Measurements from ENCODE around the gene IL6R. TPM values are rescaled to one million over a fixed set of nuclear protein-coding genes. Genes with fewer than 3 reads are reported as not detected.
"Not testable (repeated sequence)": the region's sequence is repeated elsewhere in the genome, so short reads cannot be mapped to it uniquely, and the experiment has no call there.

The IL6R gene
- total RNA-seq, 2 experiments from 2014 or later: 2.2 to 2.5 TPM

- Mint-ChIP-seq H3K36me3 (ENCODE audit: low read depth) (no peaks in the 10 kb centered on the region), H3K4me1 (ENCODE audit: low read depth) (peaks cover 8% of the 10 kb centered on the region), H3K4me3 (no peak overlapping the region), H3K27ac (no peak overlapping the region), H3K27me3 (no peaks in the 10 kb centered on the region), H3K9me3 (no peaks in the 10 kb centered on the region)
- TF ChIP-seq CTCF (IDR thresholded peaks at IDR 0.05): no peak
- no peak for DNase-seq
- ATAC-seq: no peak
- ChIA-PET POLR2A (no interaction called here), CTCF (no interaction called here)
- intact Hi-C loops (cut with micrococcal nuclease): no loop called here
Observed at GRCh38 chr1:154371436-154371835, 33.7 kb upstream of the IL6R start.

GRCh38 chr1:154373777-154374357, 31.3 kb upstream of the IL6R start:
- intact Hi-C loops (cut with micrococcal nuclease); H3K9me3 Mint-ChIP-seq; H3K36me3 Mint-ChIP-seq (ENCODE audit: low read depth); H3K4me3 Mint-ChIP-seq; POLR2A ChIA-PET; H3K27ac Mint-ChIP-seq; H3K4me1 Mint-ChIP-seq (ENCODE audit: low read depth); H3K27me3 Mint-ChIP-seq: not testable (repeated sequence)
- ATAC-seq (peak; percentile 34), DNase-seq (peak; percentile 50)
- CTCF ChIA-PET: interaction anchor here (1.1 kb wide), 1 partner anchor 39 kb away, joined by 3 read pairs; no protein-coding TSS in a partner anchor

- no peak for ATAC-seq
- no peak for DNase-seq
- Mint-ChIP-seq H3K27ac (no peak overlapping the region), H3K27me3 (no peaks in the 10 kb centered on the region), H3K36me3 (ENCODE audit: low read depth) (no peaks in the 10 kb centered on the region), H3K4me3 (no peak overlapping the region), H3K9me3 (no peaks in the 10 kb centered on the region), H3K4me1 (ENCODE audit: low read depth) (peaks cover 7% of the 10 kb centered on the region)
- POLR2A ChIA-PET: no interaction called here
- CTCF ChIA-PET: no interaction called here
- TF ChIP-seq CTCF (IDR thresholded peaks at IDR 0.05): no peak
- intact Hi-C loops (cut with micrococcal nuclease): no loop called here
Observed at GRCh38 chr1:154379301-154379700, 25.8 kb upstream of the IL6R start.

GRCh38 chr1:154384650-154385489, 20.3 kb upstream of the IL6R start:
- ChIA-PET POLR2A (interaction anchor here (1.0 to 1.5 kb wide), 2 partner anchors 19 to 54 kb away, joined by 3 to 6 read pairs; no protein-coding TSS in a partner anchor), CTCF (interaction anchor here (0.6 to 1.7 kb wide), 5 partner anchors 10 to 57 kb away, joined by 3 to 7 read pairs (median 5); no protein-coding TSS in a partner anchor)
- Mint-ChIP-seq H3K27ac (peak overlapping the region; percentile 96), H3K4me3 (peak overlapping the region; percentile 55), H3K9me3 (peaks cover 2% of the 10 kb centered on the region), H3K4me1 (ENCODE audit: low read depth) (peaks cover 41% of the 10 kb centered on the region), H3K27me3 (no peaks in the 10 kb centered on the region), H3K36me3 (ENCODE audit: low read depth) (no peaks in the 10 kb centered on the region)
- no peak for TF ChIP-seq CTCF (IDR thresholded peaks at IDR 0.05)
- intact Hi-C loops (cut with micrococcal nuclease): no loop called here
- no peak for DNase-seq
- no peak for ATAC-seq

- ChIA-PET POLR2A (interaction anchor here (0.6 to 2.6 kb wide), 15 partner anchors 9 to 459 kb away, joined by 3 to 15 read pairs (median 4); no protein-coding TSS in a partner anchor), CTCF (interaction anchor here (0.9 to 1.5 kb wide), 6 partner anchors 16 to 698 kb away, joined by 3 to 7 read pairs (median 4); no protein-coding TSS in a partner anchor)
- Mint-ChIP-seq H3K4me3 (peak overlapping the region; percentile 57), H3K4me1 (ENCODE audit: low read depth) (peaks cover 43% of the 10 kb centered on the region), H3K9me3 (peaks cover 2% of the 10 kb centered on the region), H3K27me3 (no peaks in the 10 kb centered on the region), H3K27ac (peak overlapping the region; percentile 96), H3K36me3 (ENCODE audit: low read depth) (no peaks in the 10 kb centered on the region)
- intact Hi-C loops (cut with micrococcal nuclease): no loop called here
- ATAC-seq: peak; percentile 94
- no peak for TF ChIP-seq CTCF (IDR thresholded peaks at IDR 0.05)
- DNase-seq: peak; percentile 99
Observed at GRCh38 chr1:154386643-154387352, 18.3 kb upstream of the IL6R start.
